NCI-H2107 treated with DMSO at 0.1 percent for 48 hours (cell line): ENCODE measurements around the gene USP17L21.
"Not testable (repeated sequence)": the region's sequence is repeated elsewhere in the genome, so short reads cannot be mapped to it uniquely, and the experiment has no call there.

Experiments
- DNase-seq: peaks from one replicate; lab custom pipeline; 2025; ENCODE audit not compliant: unreplicated experiment; lab: John Stamatoyannopoulos, UW

USP17L21 gene, protein sequence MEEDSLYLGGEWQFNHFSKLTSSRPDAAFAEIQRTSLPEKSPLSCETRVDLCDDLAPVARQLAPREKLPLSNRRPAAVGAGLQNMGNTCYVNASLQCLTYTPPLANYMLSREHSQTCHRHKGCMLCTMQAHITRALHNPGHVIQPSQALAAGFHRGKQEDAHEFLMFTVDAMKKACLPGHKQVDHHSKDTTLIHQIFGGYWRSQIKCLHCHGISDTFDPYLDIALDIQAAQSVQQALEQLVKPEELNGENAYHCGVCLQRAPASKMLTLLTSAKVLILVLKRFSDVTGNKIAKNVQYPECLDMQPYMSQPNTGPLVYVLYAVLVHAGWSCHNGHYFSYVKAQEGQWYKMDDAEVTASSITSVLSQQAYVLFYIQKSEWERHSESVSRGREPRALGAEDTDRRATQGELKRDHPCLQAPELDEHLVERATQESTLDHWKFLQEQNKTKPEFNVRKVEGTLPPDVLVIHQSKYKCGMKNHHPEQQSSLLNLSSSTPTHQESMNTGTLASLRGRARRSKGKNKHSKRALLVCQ

DNA sequence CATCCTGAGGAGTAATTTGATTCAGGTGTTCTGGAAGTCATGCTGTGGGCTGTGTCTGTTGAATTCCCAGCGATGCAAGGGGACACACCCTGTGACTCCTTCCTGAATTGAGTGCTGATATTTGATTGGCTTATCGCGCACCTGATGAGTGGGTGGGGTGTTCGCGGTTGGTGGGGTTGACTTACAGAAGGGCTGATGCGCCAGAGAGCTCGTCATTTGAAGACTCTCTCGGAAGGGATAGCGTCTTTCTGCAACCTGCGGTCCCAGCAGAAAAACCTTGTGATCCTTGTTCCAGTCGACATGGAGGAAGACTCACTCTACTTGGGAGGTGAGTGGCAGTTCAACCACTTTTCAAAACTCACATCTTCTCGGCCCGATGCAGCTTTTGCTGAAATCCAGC lies at the start of gene USP17L21:
Gene USP17L21 (plus strand): TSS at position 301 of the 400 bp plus-strand sequence. CDS start 0 bp downstream, at position 301.
- DNase-seq, result not testable (repeated sequence)

DNA sequence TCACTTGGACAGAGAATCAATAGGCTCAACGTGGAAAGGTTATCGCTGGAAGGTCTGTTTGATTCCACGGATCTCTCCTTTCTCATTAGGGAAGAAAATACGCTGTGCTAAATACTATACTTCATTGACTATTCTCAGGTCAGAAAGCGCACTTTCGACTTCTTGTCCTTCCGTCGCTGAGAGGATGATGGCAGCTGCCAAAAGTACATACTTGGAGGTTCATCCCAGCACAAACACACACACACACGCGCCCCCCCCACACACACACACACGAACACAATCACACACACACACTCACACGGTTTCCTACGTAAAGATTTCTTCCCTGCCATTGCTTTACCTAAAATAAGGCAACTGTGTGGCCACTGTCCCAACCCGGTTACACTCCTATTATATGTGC lies 48.0 kb upstream of the USP17L21 start:
- DNase-seq, result not testable (repeated sequence)

DNA sequence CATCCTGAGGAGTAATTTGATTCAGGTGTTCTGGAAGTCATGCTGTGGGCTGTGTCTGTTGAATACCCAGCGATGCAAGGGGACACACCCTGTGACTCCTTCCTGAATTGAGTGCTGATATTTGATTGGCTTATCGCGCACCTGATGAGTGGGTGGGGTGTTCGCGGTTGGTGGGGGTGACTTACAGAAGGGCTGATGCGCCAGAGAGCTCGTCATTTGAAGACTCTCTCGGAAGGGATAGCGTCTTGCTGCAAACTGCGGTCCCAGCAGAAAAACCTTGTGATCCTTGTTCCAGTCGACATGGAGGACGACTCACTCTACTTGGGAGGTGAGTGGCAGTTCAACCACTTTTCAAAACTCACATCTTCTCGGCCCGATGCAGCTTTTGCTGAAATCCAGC lies 47.6 kb upstream of the USP17L21 start, which contains the start of gene USP17L11:
Gene USP17L11 (plus strand): TSS at position 301 of the 400 bp plus-strand sequence. CDS start 0 bp downstream, at position 301.
- not testable (repeated sequence) for DNase-seq

DNA sequence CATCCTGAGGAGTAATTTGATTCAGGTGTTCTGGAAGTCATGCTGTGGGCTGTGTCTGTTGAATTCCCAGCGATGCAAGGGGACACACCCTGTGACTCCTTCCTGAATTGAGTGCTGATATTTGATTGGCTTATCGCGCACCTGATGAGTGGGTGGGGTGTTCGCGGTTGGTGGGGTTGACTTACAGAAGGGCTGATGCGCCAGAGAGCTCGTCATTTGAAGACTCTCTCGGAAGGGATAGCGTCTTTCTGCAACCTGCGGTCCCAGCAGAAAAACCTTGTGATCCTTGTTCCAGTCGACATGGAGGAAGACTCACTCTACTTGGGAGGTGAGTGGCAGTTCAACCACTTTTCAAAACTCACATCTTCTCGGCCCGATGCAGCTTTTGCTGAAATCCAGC lies 42.8 kb upstream of the USP17L21 start, which contains the start of gene USP17L12:
Gene USP17L12 (plus strand): TSS at position 301 of the 400 bp plus-strand sequence. CDS start 0 bp downstream, at position 301.
- DNase-seq, result not testable (repeated sequence)

DNA sequence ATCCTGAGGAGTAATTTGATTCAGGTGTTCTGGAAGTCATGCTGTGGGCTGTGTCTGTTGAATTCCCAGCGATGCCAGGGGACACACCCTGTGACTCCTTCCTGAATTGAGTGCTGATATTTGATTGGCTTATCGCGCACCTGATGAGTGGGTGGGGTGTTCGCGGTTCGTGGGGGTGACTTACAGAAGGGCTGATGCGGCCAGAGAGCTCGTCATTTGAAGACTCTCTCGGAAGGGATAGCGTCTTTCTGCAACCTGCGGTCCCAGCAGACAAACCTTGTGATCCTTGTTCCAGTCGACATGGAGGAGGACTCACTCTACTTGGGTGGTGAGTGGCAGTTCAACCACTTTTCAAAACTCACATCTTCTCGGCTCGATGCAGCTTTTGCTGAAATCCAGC lies 38.1 kb upstream of the USP17L21 start, which contains the start of gene USP17L13:
Gene USP17L13 (plus strand): TSS at position 301 of the 400 bp plus-strand sequence. CDS start 0 bp downstream, at position 301.
- DNase-seq, result not testable (repeated sequence)

DNA sequence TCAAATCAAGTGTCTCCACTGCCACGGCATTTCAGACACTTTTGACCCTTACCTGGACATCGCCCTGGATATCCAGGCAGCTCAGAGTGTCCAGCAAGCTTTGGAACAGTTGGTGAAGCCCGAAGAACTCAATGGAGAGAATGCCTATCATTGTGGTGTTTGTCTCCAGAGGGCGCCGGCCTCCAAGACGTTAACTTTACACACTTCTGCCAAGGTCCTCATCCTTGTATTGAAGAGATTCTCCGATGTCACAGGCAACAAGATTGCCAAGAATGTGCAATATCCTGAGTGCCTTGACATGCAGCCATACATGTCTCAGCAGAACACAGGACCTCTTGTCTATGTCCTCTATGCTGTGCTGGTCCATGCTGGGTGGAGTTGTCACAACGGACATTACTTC lies 32.4 kb upstream of the USP17L21 start:
- not testable (repeated sequence) for DNase-seq

DNA sequence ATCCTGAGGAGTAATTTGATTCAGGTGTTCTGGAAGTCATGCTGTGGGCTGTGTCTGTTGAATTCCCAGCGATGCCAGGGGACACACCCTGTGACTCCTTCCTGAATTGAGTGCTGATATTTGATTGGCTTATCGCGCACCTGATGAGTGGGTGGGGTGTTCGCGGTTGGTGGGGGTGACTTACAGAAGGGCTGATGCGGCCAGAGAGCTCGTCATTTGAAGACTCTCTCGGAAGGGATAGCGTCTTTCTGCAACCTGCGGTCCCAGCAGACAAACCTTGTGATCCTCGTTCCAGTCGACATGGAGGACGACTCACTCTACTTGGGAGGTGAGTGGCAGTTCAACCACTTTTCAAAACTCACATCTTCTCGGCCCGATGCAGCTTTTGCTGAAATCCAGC lies 28.6 kb upstream of the USP17L21 start, which contains the start of gene USP17L15:
Gene USP17L15 (plus strand): TSS at position 301 of the 400 bp plus-strand sequence. CDS start 0 bp downstream, at position 301.
- not testable (repeated sequence) for DNase-seq

DNA sequence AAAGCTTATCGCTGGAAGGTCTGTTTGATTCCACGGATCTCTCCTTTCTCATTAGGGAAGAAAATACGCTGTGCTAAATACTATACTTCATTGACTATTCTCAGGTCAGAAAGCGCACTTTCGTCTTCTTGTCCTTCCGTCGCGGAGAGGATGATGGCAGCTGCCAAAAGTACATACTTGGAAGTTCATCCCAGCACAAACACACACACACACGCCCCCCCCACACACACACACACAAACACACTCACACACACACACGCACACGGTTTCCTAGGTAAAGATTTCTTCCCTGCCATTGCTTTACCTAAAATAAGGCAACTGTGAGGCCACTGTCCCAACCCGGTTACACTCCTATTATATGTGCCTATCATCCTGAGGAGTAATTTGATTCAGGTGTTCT lies 24.2 kb upstream of the USP17L21 start:
- not testable (repeated sequence) for DNase-seq

DNA sequence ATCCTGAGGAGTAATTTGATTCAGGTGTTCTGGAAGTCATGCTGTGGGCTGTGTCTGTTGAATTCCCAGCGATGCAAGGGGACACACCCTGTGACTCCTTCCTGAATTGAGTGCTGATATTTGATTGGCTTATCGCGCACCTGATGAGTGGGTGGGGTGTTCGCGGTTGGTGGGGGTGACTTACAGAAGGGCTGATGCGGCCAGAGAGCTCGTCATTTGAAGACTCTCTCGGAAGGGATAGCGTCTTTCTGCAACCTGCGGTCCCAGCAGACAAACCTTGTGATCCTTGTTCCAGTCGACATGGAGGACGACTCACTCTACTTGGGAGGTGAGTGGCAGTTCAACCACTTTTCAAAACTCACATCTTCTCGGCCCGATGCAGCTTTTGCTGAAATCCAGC lies 19.1 kb upstream of the USP17L21 start, which contains the start of gene USP17L17:
Gene USP17L17 (plus strand): TSS at position 301 of the 400 bp plus-strand sequence. CDS start 0 bp downstream, at position 301.
- DNase-seq, result not testable (repeated sequence)

DNA sequence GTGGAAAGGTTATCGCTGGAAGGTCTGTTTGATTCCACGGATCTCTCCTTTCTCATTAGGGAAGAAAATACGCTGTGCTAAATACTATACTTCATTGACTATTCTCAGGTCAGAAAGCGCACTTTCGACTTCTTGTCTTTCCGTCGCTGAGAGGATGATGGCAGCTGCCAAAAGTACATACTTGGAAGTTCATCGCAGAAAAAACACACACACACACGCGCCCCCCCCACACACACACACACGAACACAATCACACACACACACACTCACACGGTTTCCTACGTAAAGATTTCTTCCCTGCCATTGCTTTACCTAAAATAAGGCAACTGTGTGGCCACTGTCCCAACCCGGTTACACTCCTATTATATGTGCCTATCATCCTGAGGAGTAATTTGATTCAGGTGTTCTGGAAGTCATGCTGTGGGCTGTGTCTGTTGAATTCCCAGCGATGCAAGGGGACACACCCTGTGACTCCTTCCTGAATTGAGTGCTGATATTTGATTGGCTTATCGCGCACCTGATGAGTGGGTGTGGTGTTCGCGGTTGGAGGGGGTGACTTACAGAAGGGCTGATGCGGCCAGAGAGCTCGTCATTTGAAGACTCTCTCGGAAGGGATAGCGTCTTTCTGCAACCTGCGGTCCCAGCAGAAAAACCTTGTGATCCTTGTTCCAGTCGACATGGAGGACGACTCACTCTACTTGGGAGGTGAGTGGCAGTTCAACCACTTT lies 14.6 kb upstream of the USP17L21 start, which contains the start of gene USP17L18:
Gene USP17L18 (plus strand): TSS at position 678 of the 728 bp plus-strand sequence. CDS start 0 bp downstream, at position 678.
- DNase-seq, result not testable (repeated sequence)

DNA sequence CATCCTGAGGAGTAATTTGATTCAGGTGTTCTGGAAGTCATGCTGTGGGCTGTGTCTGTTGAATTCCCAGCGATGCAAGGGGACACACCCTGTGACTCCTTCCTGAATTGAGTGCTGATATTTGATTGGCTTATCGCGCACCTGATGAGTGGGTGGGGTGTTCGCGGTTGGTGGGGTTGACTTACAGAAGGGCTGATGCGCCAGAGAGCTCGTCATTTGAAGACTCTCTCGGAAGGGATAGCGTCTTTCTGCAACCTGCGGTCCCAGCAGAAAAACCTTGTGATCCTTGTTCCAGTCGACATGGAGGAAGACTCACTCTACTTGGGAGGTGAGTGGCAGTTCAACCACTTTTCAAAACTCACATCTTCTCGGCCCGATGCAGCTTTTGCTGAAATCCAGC lies 9.6 kb upstream of the USP17L21 start, which contains the start of gene USP17L19:
Gene USP17L19 (plus strand): TSS at position 301 of the 400 bp plus-strand sequence. CDS start 0 bp downstream, at position 301.
- not testable (repeated sequence) for DNase-seq

DNA sequence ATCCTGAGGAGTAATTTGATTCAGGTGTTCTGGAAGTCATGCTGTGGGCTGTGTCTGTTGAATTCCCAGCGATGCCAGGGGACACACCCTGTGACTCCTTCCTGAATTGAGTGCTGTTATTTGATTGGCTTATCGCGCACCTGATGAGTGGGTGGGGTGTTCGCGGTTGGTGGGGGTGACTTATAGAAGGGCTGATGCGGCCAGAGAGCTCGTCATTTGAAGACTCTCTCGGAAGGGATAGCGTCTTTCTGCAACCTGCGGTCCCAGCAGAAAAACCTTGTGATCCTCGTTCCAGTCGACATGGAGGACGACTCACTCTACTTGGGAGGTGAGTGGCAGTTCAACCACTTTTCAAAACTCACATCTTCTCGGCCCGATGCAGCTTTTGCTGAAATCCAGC lies 4.8 kb upstream of the USP17L21 start, which contains the start of gene USP17L20:
Gene USP17L20 (plus strand): TSS at position 301 of the 400 bp plus-strand sequence. CDS start 0 bp downstream, at position 301.
- not testable (repeated sequence) for DNase-seq

DNA sequence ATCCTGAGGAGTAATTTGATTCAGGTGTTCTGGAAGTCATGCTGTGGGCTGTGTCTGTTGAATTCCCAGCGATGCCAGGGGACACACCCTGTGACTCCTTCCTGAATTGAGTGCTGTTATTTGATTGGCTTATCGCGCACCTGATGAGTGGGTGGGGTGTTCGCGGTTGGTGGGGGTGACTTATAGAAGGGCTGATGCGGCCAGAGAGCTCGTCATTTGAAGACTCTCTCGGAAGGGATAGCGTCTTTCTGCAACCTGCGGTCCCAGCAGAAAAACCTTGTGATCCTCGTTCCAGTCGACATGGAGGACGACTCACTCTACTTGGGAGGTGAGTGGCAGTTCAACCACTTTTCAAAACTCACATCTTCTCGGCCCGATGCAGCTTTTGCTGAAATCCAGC lies 4.6 kb downstream of the USP17L21 start, which contains the start of gene USP17L22:
Gene USP17L22 (plus strand): TSS at position 301 of the 400 bp plus-strand sequence. CDS start 0 bp downstream, at position 301.
- not testable (repeated sequence) for DNase-seq

DNA sequence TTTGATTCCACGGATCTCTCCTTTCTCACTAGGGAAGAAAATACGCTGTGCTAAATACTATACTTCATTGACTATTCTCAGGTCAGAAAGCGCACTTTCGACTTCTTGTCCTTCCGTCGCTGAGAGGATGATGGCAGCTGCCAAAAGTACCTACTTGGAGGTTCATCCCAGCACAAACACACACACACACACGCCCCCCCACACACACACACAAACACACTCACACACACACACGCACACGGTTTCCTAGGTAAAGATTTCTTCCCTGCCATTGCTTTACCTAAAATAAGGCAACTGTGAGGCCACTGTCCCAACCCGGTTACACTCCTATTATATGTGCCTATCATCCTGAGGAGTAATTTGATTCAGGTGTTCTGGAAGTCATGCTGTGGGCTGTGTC lies 9.0 kb downstream of the USP17L21 start:
- DNase-seq, result not testable (repeated sequence)
